T-cell (primary cell): Measurements from ENCODE around the gene C1orf87. TPM values are rescaled to one million over a fixed set of nuclear protein-coding genes. Genes with fewer than 3 reads are reported as not detected.

Source experiments
- ATAC-seq, 4 experiments: fragments of 200-7000 bp in 3 of 4; fragments of 150-1000 bp in 1 of 4; cut with Tn5 transposase; replicated peaks in 1 of 4; 1 replicate in 3 of 4; 2 replicates in 1 of 4; pipeline ENCODE4 v1.10.0; 2021; ENCODE audit warnings: moderate library complexity in 3 of 4, mild to moderate bottlenecking in 2 of 4, moderate number of reproducible peaks in 1 of 4
- CTCF ChIA-PET, 2 donors: fragments of 300-600 bp; sonication (Branson Sonifier 250); formaldehyde crosslinking; loops; one replicate each; lab custom pipeline; 2022; ENCODE audit warnings: antibody characterized with exemption in 2 of 2; lab: Charles Lee
- POLR2A ChIA-PET, 2 donors: fragments of 300-600 bp; sonication (Branson Sonifier 250); formaldehyde crosslinking; loops; one replicate each; lab custom pipeline; 2022; ENCODE audit warnings: antibody characterized with exemption in 2 of 2; lab: Charles Lee
- DNase-seq, 35 experiments: peaks; one replicate each; pipeline versions ENCODE4 v3.0.0 to v3.0.0-alpha.2; 2013 to 2023
- H3K27ac ChIP-seq: one replicate; pipeline ENCODE4 v1.5.1; 2013; ENCODE audit warnings: low read length
- H3K27me3 ChIP-seq, 2 experiments: replicated peaks in 1 of 2; 1 replicate in 1 of 2; 2 replicates in 1 of 2; pipeline versions ENCODE4 v1.6.1 to v1.7.0; 2013; ENCODE audit warnings: low read length in 1 of 2, mixed read lengths in 1 of 2; ENCODE audit not compliant: control insufficient read depth in 2 of 2, insufficient read depth in 2 of 2; ENCODE audit errors: extremely low read depth in 1 of 2
- H3K36me3 ChIP-seq, 2 donors: 1 replicate in 1 of 2; 2 replicates in 1 of 2; pipeline versions ENCODE4 v1.6.1 to v1.7.0; 2013; ENCODE audit warnings: low read length in 1 of 2; ENCODE audit not compliant: control insufficient read depth in 2 of 2, insufficient read depth in 1 of 2; ENCODE audit errors: extremely low read depth in 1 of 2
- H3K4me1 ChIP-seq, 2 experiments: 1 replicate in 1 of 2; 2 replicates in 1 of 2; pipeline versions ENCODE4 v1.6.1 to v1.7.0; 2013; ENCODE audit warnings: low read length in 2 of 2, mixed read lengths in 1 of 2; ENCODE audit not compliant: insufficient read depth in 2 of 2, control insufficient read depth in 1 of 2; ENCODE audit errors: extremely low read depth in 1 of 2
- H3K4me3 ChIP-seq, 2 donors: 1 replicate in 1 of 2; 2 replicates in 1 of 2; pipeline versions ENCODE4 v1.5.1 to v1.7.0; 2013; ENCODE audit warnings: mild to moderate bottlenecking in 2 of 2, low read length in 1 of 2, moderate library complexity in 1 of 2; ENCODE audit not compliant: control insufficient read depth in 1 of 2; ENCODE audit errors: extremely low read depth in 1 of 2
- H3K9me3 ChIP-seq: 2 replicates; pipeline ENCODE4 v1.7.0; 2013
- H3K27ac Mint-ChIP-seq, 2 donors: one replicate each; pipeline ENCODE4 v1.8.0; 2020 to 2021; ENCODE audit warnings: mild to moderate bottlenecking in 2 of 2, mixed read lengths in 2 of 2
- H3K27me3 Mint-ChIP-seq, 2 donors: one replicate each; pipeline ENCODE4 v1.8.0; 2021 to 2022; ENCODE audit warnings: mixed read lengths in 2 of 2
- H3K36me3 Mint-ChIP-seq: one replicate; pipeline ENCODE4 v1.8.0; 2021; ENCODE audit warnings: mixed read lengths
- H3K4me1 Mint-ChIP-seq, 3 donors: one replicate each; pipeline ENCODE4 v1.8.0; 2020 to 2022; ENCODE audit warnings: mixed read lengths in 3 of 3, mild to moderate bottlenecking in 1 of 3
- H3K4me3 Mint-ChIP-seq, 3 donors: one replicate each; pipeline ENCODE4 v1.8.0; 2020 to 2022; ENCODE audit warnings: mild to moderate bottlenecking in 3 of 3, mixed read lengths in 3 of 3, moderate library complexity in 3 of 3
- H3K9me3 Mint-ChIP-seq, 3 donors: one replicate each; pipeline ENCODE4 v1.8.0; 2020 to 2022; ENCODE audit warnings: mixed read lengths in 3 of 3
- WGBS: methylation state at CpG from one replicate; pipeline ENCODE4 v1.1.5; 2013; ENCODE audit warnings: missing lambda C conversion rate; ENCODE audit not compliant: insufficient coverage; 5-methylcytosine and 5-hydroxymethylcytosine counted together
- total RNA-seq, 35 experiments: library from RNA in 6 of 35; stranded (reverse) in 6 of 35; fragments of 120-200 nt in 1 of 35; gene quantifications; one replicate each; pipeline versions ENCODE4 v1.2.1 to v1.2.4 and lab custom pipeline; 2013 to 2026

Gene C1orf87
- total RNA-seq, 5 donors from 2014 or later (not counting 1 experiment from before 2014, with no cell fraction given): not detected

GRCh38 chr1:60068393-60069045 lies 5.1 kb downstream of the C1orf87 start:
- Mint-ChIP-seq H3K9me3 (peaks cover 0 to 6% (median 0%) of the 10 kb centered on the region in 3 donors), H3K4me1 (no peaks in the 10 kb centered on the region), H3K27me3 (peaks cover 17 to 33% of the 10 kb centered on the region in 2 donors), H3K27ac (no peak overlapping the region), H3K4me3 (no peak overlapping the region), H3K36me3 (no peaks in the 10 kb centered on the region)
- WGBS: no CpG with 5 or more reads among the region's 1 CpG
- Histone ChIP-seq H3K4me1 (no peaks in the 10 kb centered on the region), H3K4me3 (no peak overlapping the region), H3K27ac (no peak overlapping the region), H3K27me3 (peaks cover 3 to 6% of the 10 kb centered on the region in 2 experiments), H3K9me3 (no peaks in the 10 kb centered on the region), H3K36me3 (no peaks in the 10 kb centered on the region)
- ChIA-PET POLR2A (no interaction called here), CTCF (no interaction called here)
- ATAC-seq (no peak), DNase-seq (no peak)

GRCh38 chr1:60066001-60066400 lies 7.6 kb downstream of the C1orf87 start:
- Histone ChIP-seq H3K9me3 (no peaks in the 10 kb centered on the region), H3K4me1 (no peaks in the 10 kb centered on the region), H3K4me3 (no peak overlapping the region), H3K27ac (no peak overlapping the region), H3K36me3 (no peaks in the 10 kb centered on the region), H3K27me3 (no peaks in the 10 kb centered on the region)
- Mint-ChIP-seq H3K9me3 (peaks cover 0 to 6% (median 0%) of the 10 kb centered on the region in 3 donors), H3K4me1 (no peaks in the 10 kb centered on the region), H3K27me3 (peaks cover 4 to 21% of the 10 kb centered on the region in 2 donors), H3K36me3 (no peaks in the 10 kb centered on the region), H3K4me3 (no peak overlapping the region), H3K27ac (no peak overlapping the region)
- ChIA-PET POLR2A (no interaction called here), CTCF (no interaction called here)
- ATAC-seq (no peak), DNase-seq (no peak)
- no CpG with 5 or more reads among the region's 1 CpG for WGBS

- Mint-ChIP-seq H3K4me1 (no peaks in the 10 kb centered on the region), H3K36me3 (no peaks in the 10 kb centered on the region), H3K9me3 (peaks cover 0 to 6% (median 0%) of the 10 kb centered on the region in 3 donors), H3K4me3 (no peak overlapping the region), H3K27ac (no peak overlapping the region), H3K27me3 (peaks cover 4 to 21% of the 10 kb centered on the region in 2 donors)
- Histone ChIP-seq H3K36me3 (no peaks in the 10 kb centered on the region), H3K9me3 (no peaks in the 10 kb centered on the region), H3K4me3 (no peak overlapping the region), H3K4me1 (no peaks in the 10 kb centered on the region), H3K27ac (no peak overlapping the region), H3K27me3 (no peaks in the 10 kb centered on the region)
- DNase-seq: no peak
- WGBS: 100% methylated on average over 2 of the region's 2 CpGs
- CTCF ChIA-PET: interaction anchor here in 1 of 2 donors (0.5 kb wide), 1 partner anchor 9 kb away, joined by 3 read pairs; no protein-coding TSS in a partner anchor
- no peak for ATAC-seq
- POLR2A ChIA-PET: interaction anchor here in 1 of 2 donors (0.6 kb wide), 1 partner anchor 705 kb away, joined by 3 read pairs; no protein-coding TSS in a partner anchor
Observed at GRCh38 chr1:60065199-60065598, 8.4 kb downstream of the C1orf87 start.

GRCh38 chr1:60063561-60063960 lies 10.0 kb downstream of the C1orf87 start:
- Mint-ChIP-seq H3K36me3 (no peaks in the 10 kb centered on the region), H3K27me3 (peaks cover 4 to 23% of the 10 kb centered on the region in 2 donors), H3K4me3 (no peak overlapping the region), H3K4me1 (no peaks in the 10 kb centered on the region), H3K27ac (no peak overlapping the region), H3K9me3 (peaks cover 0 to 6% (median 0%) of the 10 kb centered on the region in 3 donors)
- Histone ChIP-seq H3K9me3 (no peaks in the 10 kb centered on the region), H3K4me3 (no peak overlapping the region), H3K4me1 (no peaks in the 10 kb centered on the region), H3K36me3 (no peaks in the 10 kb centered on the region), H3K27ac (no peak overlapping the region), H3K27me3 (no peaks in the 10 kb centered on the region)
- CTCF ChIA-PET: no interaction called here
- WGBS: 81% methylated on average over 4 of the region's 4 CpGs
- ATAC-seq (no peak), DNase-seq (no peak)
- POLR2A ChIA-PET: no interaction called here

GRCh38 chr1:60059468-60059867 lies 14.1 kb downstream of the C1orf87 start:
- Mint-ChIP-seq H3K27ac (no peak overlapping the region), H3K4me1 (no peaks in the 10 kb centered on the region), H3K4me3 (no peak overlapping the region), H3K27me3 (peaks cover 0 to 18% of the 10 kb centered on the region in 2 donors), H3K9me3 (no peaks in the 10 kb centered on the region), H3K36me3 (no peaks in the 10 kb centered on the region)
- no peaks in the 10 kb centered on the region for H3K9me3 ChIP-seq
- ChIA-PET POLR2A (no interaction called here), CTCF (no interaction called here)
- ATAC-seq: no peak
- H3K36me3 ChIP-seq: no peaks in the 10 kb centered on the region
- no peaks in the 10 kb centered on the region for H3K4me1 ChIP-seq
- no peak overlapping the region for H3K27ac ChIP-seq
- H3K27me3 ChIP-seq: no peaks in the 10 kb centered on the region
- H3K4me3 ChIP-seq: no peak overlapping the region
- 80% methylated on average over 2 of the region's 7 CpGs for WGBS
- no peak for DNase-seq

GRCh38 chr1:60055336-60055735 lies 18.2 kb downstream of the C1orf87 start:
- H3K4me3 ChIP-seq: no peak overlapping the region
- Mint-ChIP-seq H3K4me3 (no peak overlapping the region), H3K9me3 (peaks cover 3 to 11% (median 7%) of the 10 kb centered on the region in 3 donors), H3K36me3 (no peaks in the 10 kb centered on the region), H3K27ac (no peak overlapping the region), H3K27me3 (peaks cover 10 to 17% of the 10 kb centered on the region in 2 donors), H3K4me1 (no peaks in the 10 kb centered on the region)
- ChIA-PET CTCF (no interaction called here), POLR2A (no interaction called here)
- H3K9me3 ChIP-seq: no peaks in the 10 kb centered on the region
- ATAC-seq (no peak), DNase-seq (no peak)
- no peaks in the 10 kb centered on the region for H3K27me3 ChIP-seq
- H3K36me3 ChIP-seq: no peaks in the 10 kb centered on the region
- H3K4me1 ChIP-seq: no peaks in the 10 kb centered on the region
- H3K27ac ChIP-seq: no peak overlapping the region
